ENCODE data around the gene DISC1. TPM values are rescaled to one million over a fixed set of nuclear protein-coding genes. Genes with fewer than 3 reads are reported as not detected.
"Not testable (repeated sequence)": the region's sequence is repeated elsewhere in the genome, so short reads cannot be mapped to it uniquely, and the experiment has no call there.

The DISC1 gene
- total and polyA plus RNA-seq, 4 experiments from 2014 or later: 1.9 to 18.0 (median 10.0) TPM

GRCh38 chr1:231613419-231614349, 12.9 kb upstream of the DISC1 start:
- DNase-seq: no peak
- Histone ChIP-seq H3K36me3 (ENCODE audit: insufficient read depth, low read length) (no peaks in the 10 kb centered on the region), H3K4me1 (ENCODE audit: insufficient read depth, low read length) (peaks cover 46% of the 10 kb centered on the region), H3K9me3 (ENCODE audit: control insufficient read depth in 1 of 2, low read length in 2 of 2) (no peaks in the 10 kb centered on the region), H3K27ac (ENCODE audit: low read depth, low read length) (peak overlapping the region; percentile 33), H3K4me3 (ENCODE audit: low read length in 2 of 2) (peak overlapping the region; percentile 0 to 41), H3K27me3 (ENCODE audit: insufficient read depth, low read length) (no peaks in the 10 kb centered on the region)
- Mint-ChIP-seq H3K36me3 (no peaks in the 10 kb centered on the region), H3K9me3 (peaks cover 0 to 5% (median 0%) of the 10 kb centered on the region in 8 donors), H3K27ac (peak overlapping the region; percentile 54 to 94 (median 77)), H3K4me3 (peak overlapping the region; percentile 31 to 93 (median 83)), H3K4me1 (peaks cover 48 to 57% (median 51%) of the 10 kb centered on the region in 4 donors), H3K27me3 (peaks cover 0 to 1% of the 10 kb centered on the region in 2 donors)
- POLR2A ChIA-PET (ENCODE audit: partially characterized antibody): interaction anchor here (0.7 to 3.7 kb wide), 9 partner anchors 8 to 279 kb away, joined by 3 to 22 read pairs (median 3); partner anchors contain the start of genes DISC1, EGLN1, EXOC8 and SPRTN
- CTCF ChIA-PET (ENCODE audit: partially characterized antibody): interaction anchor here (0.9 to 1.8 kb wide), 5 partner anchors 10 to 256 kb away, joined by 3 to 8 read pairs (median 4); no protein-coding TSS in a partner anchor
- intact Hi-C loops (cut with micrococcal nuclease): no loop called here

- CTCF ChIA-PET (ENCODE audit: partially characterized antibody): interaction anchor here (1.0 to 1.7 kb wide), 7 partner anchors 9 to 140 kb away, joined by 3 to 7 read pairs (median 3); partner anchors contain the start of gene DISC1
- H3K4me1 Mint-ChIP-seq: peaks cover 37 to 44% (median 39%) of the 10 kb centered on the region in 4 donors
- Histone ChIP-seq H3K4me3 (ENCODE audit: low read length in 2 of 2) (no peak overlapping the region), H3K27ac (ENCODE audit: low read depth, low read length) (no peak overlapping the region), H3K36me3 (ENCODE audit: insufficient read depth, low read length) (no peaks in the 10 kb centered on the region), H3K4me1 (ENCODE audit: insufficient read depth, low read length) (peaks cover 35% of the 10 kb centered on the region), H3K27me3 (ENCODE audit: insufficient read depth, low read length) (no peaks in the 10 kb centered on the region), H3K9me3 (ENCODE audit: control insufficient read depth in 1 of 2, low read length in 2 of 2) (no peaks in the 10 kb centered on the region)
- H3K9me3 Mint-ChIP-seq: peaks cover 0 to 5% (median 0%) of the 10 kb centered on the region in 8 donors
- POLR2A ChIA-PET (ENCODE audit: partially characterized antibody): no interaction called here
- no peak overlapping the region for H3K27ac Mint-ChIP-seq
- H3K36me3 Mint-ChIP-seq: no peaks in the 10 kb centered on the region
- no peak overlapping the region for H3K4me3 Mint-ChIP-seq
- no peak for DNase-seq
- intact Hi-C loops (cut with micrococcal nuclease): no loop called here
- H3K27me3 Mint-ChIP-seq: peaks cover 0 to 2% of the 10 kb centered on the region in 2 donors
These were observed 9.9 kb upstream of the DISC1 start for GRCh38 chr1:231616667-231617066.

GRCh38 chr1:231618609-231619256, 7.9 kb upstream of the DISC1 start:
- POLR2A ChIA-PET (ENCODE audit: partially characterized antibody): no interaction called here
- Histone ChIP-seq H3K4me3 (ENCODE audit: low read length in 2 of 2) (no peak overlapping the region), H3K9me3 (ENCODE audit: control insufficient read depth in 1 of 2, low read length in 2 of 2) (no peaks in the 10 kb centered on the region), H3K27ac (ENCODE audit: low read depth, low read length) (no peak overlapping the region), H3K4me1 (ENCODE audit: insufficient read depth, low read length) (peaks cover 15% of the 10 kb centered on the region), H3K36me3 (ENCODE audit: insufficient read depth, low read length) (no peaks in the 10 kb centered on the region), H3K27me3 (ENCODE audit: insufficient read depth, low read length) (no peaks in the 10 kb centered on the region)
- H3K36me3 Mint-ChIP-seq: no peaks in the 10 kb centered on the region
- H3K4me3 Mint-ChIP-seq: no peak overlapping the region
- peaks cover 0 to 5% (median 0%) of the 10 kb centered on the region in 8 donors for H3K9me3 Mint-ChIP-seq
- CTCF ChIA-PET (ENCODE audit: partially characterized antibody): no interaction called here
- intact Hi-C loops (cut with micrococcal nuclease): no loop called here
- H3K4me1 Mint-ChIP-seq: peaks cover 17 to 24% (median 19%) of the 10 kb centered on the region in 4 donors
- peaks cover 0 to 2% of the 10 kb centered on the region in 2 donors for H3K27me3 Mint-ChIP-seq
- no peak overlapping the region for H3K27ac Mint-ChIP-seq
- no peak for DNase-seq

GRCh38 chr1:231619257-231619634, 7.3 kb upstream of the DISC1 start:
- Mint-ChIP-seq H3K27me3 (peaks cover 0 to 2% of the 10 kb centered on the region in 2 donors), H3K4me1 (peaks cover 12 to 18% (median 14%) of the 10 kb centered on the region in 4 donors), H3K36me3 (no peaks in the 10 kb centered on the region), H3K27ac (no peak overlapping the region), H3K9me3 (peaks cover 0 to under 1% (median 0%) of the 10 kb centered on the region in 8 donors), H3K4me3 (no peak overlapping the region)
- Histone ChIP-seq H3K9me3 (ENCODE audit: control insufficient read depth in 1 of 2, low read length in 2 of 2) (no peaks in the 10 kb centered on the region), H3K4me3 (ENCODE audit: low read length in 2 of 2) (no peak overlapping the region), H3K36me3 (ENCODE audit: insufficient read depth, low read length) (no peaks in the 10 kb centered on the region), H3K4me1 (ENCODE audit: insufficient read depth, low read length) (peaks cover 10% of the 10 kb centered on the region), H3K27me3 (ENCODE audit: insufficient read depth, low read length) (no peaks in the 10 kb centered on the region), H3K27ac (ENCODE audit: low read depth, low read length) (no peak overlapping the region)
- ChIA-PET POLR2A (ENCODE audit: partially characterized antibody) (no interaction called here), CTCF (ENCODE audit: partially characterized antibody) (no interaction called here)
- no peak for DNase-seq
- intact Hi-C loops (cut with micrococcal nuclease): no loop called here

- intact Hi-C loops (cut with micrococcal nuclease): loop anchor here (5.0 kb wide), 1 partner anchor 1002 kb away; no protein-coding TSS in a partner anchor
- H3K27me3 ChIP-seq (ENCODE audit: insufficient read depth, low read length); H3K27me3 Mint-ChIP-seq; H3K36me3 Mint-ChIP-seq; H3K9me3 ChIP-seq (ENCODE audit: control insufficient read depth in 1 of 2, low read length in 2 of 2); H3K27ac ChIP-seq (ENCODE audit: low read depth, low read length); H3K9me3 Mint-ChIP-seq; H3K4me3 ChIP-seq (ENCODE audit: low read length in 2 of 2); DNase-seq; H3K36me3 ChIP-seq (ENCODE audit: insufficient read depth, low read length): not testable (repeated sequence)
- Mint-ChIP-seq H3K4me3 (peak overlapping the region in 6 of 8 donors; percentile 12 to 71 (median 54)), H3K4me1 (peaks cover 18 to 38% (median 27%) of the 10 kb centered on the region in 4 donors), H3K27ac (peak overlapping the region in 3 of 7 donors; percentile 31 to 98 (median 46))
- POLR2A ChIA-PET (ENCODE audit: partially characterized antibody): interaction anchor here (2.5 kb wide), 1 partner anchor 12 kb away, joined by 22 read pairs; no protein-coding TSS in a partner anchor
- H3K4me1 ChIP-seq (ENCODE audit: insufficient read depth, low read length): peaks cover 32% of the 10 kb centered on the region
- CTCF ChIA-PET (ENCODE audit: partially characterized antibody): interaction anchor here (0.6 to 3.7 kb wide), 4 partner anchors 8 to 132 kb away, joined by 3 to 10 read pairs (median 4); no protein-coding TSS in a partner anchor
These were observed 1.5 kb upstream of the DISC1 start for GRCh38 chr1:231625042-231625441.

GRCh38 chr1:231625975-231626534, 535 bp upstream of the DISC1 start:
- Histone ChIP-seq H3K27me3 (ENCODE audit: insufficient read depth, low read length) (no peaks in the 10 kb centered on the region), H3K36me3 (ENCODE audit: insufficient read depth, low read length) (no peaks in the 10 kb centered on the region), H3K27ac (ENCODE audit: low read depth, low read length) (peak overlapping the region; percentile 63), H3K4me1 (ENCODE audit: insufficient read depth, low read length) (peaks cover 32% of the 10 kb centered on the region), H3K9me3 (ENCODE audit: control insufficient read depth in 1 of 2, low read length in 2 of 2) (no peaks in the 10 kb centered on the region), H3K4me3 (ENCODE audit: low read length in 2 of 2) (peak overlapping the region; percentile 43 to 79)
- peak overlapping the region; percentile 91 to 98 (median 96) for H3K27ac Mint-ChIP-seq
- intact Hi-C loops (cut with micrococcal nuclease): loop anchor here (1.0 to 5.0 kb wide), 2 partner anchors 14 to 1001 kb away; no protein-coding TSS in a partner anchor
- no peak for DNase-seq
- no peaks in the 10 kb centered on the region for H3K9me3 Mint-ChIP-seq
- peaks cover under 1 to 2% of the 10 kb centered on the region in 2 donors for H3K27me3 Mint-ChIP-seq
- POLR2A ChIA-PET (ENCODE audit: partially characterized antibody): interaction anchor here (1.6 to 2.5 kb wide), 5 partner anchors 13 to 288 kb away, joined by 4 to 22 read pairs (median 6); partner anchors contain the start of genes EGLN1, EXOC8 and SPRTN
- peaks cover 0 to 7% of the 10 kb centered on the region in 2 donors for H3K36me3 Mint-ChIP-seq
- peaks cover 20 to 46% (median 32%) of the 10 kb centered on the region in 4 donors for H3K4me1 Mint-ChIP-seq
- H3K4me3 Mint-ChIP-seq: peak overlapping the region; percentile 94 to 100 (median 96)
- CTCF ChIA-PET (ENCODE audit: partially characterized antibody): interaction anchor here (0.5 to 3.7 kb wide), 6 partner anchors 9 to 269 kb away, joined by 3 to 10 read pairs (median 4); no protein-coding TSS in a partner anchor

Data from CD4-positive, alpha-beta memory T cell (primary cell).